DMS 273 (cell line): ENCODE data around the gene EEF1E1.
"Not testable (repeated sequence)": the region's sequence is repeated elsewhere in the genome, so short reads cannot be mapped to it uniquely, and the experiment has no call there.

Experiments used
- DNase-seq: peaks from one replicate; lab custom pipeline; 2025; ENCODE audit not compliant: unreplicated experiment; lab: John Stamatoyannopoulos, UW

EEF1E1 gene

GRCh38 chr6:8064638-8065518 is 37.5 kb downstream of the EEF1E1 start:
- peak; percentile 26 for DNase-seq

- DNase-seq = peak; percentile 99
Observed at GRCh38 chr6:8063761-8064637, 38.3 kb downstream of the EEF1E1 start, which contains the start of gene BLOC1S5. Gene BLOC1S5, minus strand, starts transcription at chr6:8064389. Its CDS starts 13 bp downstream, at chr6:8064376.

GRCh38 chr6:8061736-8062135 is 40.6 kb downstream of the EEF1E1 start:
- DNase-seq = no peak

- no peak for DNase-seq
Observed at GRCh38 chr6:8060346-8060745, 42.0 kb downstream of the EEF1E1 start.

GRCh38 chr6:8059129-8059528 is 43.2 kb downstream of the EEF1E1 start:
- DNase-seq = peak; percentile 42

GRCh38 chr6:8057793-8058192 is 44.6 kb downstream of the EEF1E1 start:
- no peak for DNase-seq

- no peak for DNase-seq
Observed at GRCh38 chr6:8057263-8057662, 45.1 kb downstream of the EEF1E1 start.

- DNase-seq = no peak
Observed at GRCh38 chr6:8054276-8054675, 48.1 kb downstream of the EEF1E1 start.

- DNase-seq = no peak
Observed at GRCh38 chr6:8047541-8048292, 54.6 kb downstream of the EEF1E1 start.

GRCh38 chr6:8045769-8046168 is 56.6 kb downstream of the EEF1E1 start:
- DNase-seq = not testable (repeated sequence)

- DNase-seq = no peak
Observed at GRCh38 chr6:8043221-8043620, 59.1 kb downstream of the EEF1E1 start.

- no peak for DNase-seq
Observed at GRCh38 chr6:8041913-8042583, 60.3 kb downstream of the EEF1E1 start.

GRCh38 chr6:8034107-8034506 is 68.2 kb downstream of the EEF1E1 start:
- DNase-seq = not testable (repeated sequence)

GRCh38 chr6:8030920-8031319 is 71.4 kb downstream of the EEF1E1 start:
- no peak for DNase-seq
